ENCODE data around the gene TNFRSF19.

TNFRSF19 gene

GRCh38 chr13:23686948-23687347 is 116.7 kb downstream of the TNFRSF19 start:
- Histone ChIP-seq H4K8ac (ENCODE audit: low read depth, low read length) (no peak overlapping the region), H3K4ac (ENCODE audit: low read length) (no peak overlapping the region), H3K27ac (replicated peaks; ENCODE audit: low read length) (no peak overlapping the region), H3K9me3 (replicated peaks in 1 of 2; ENCODE audit: control insufficient read depth in 2 of 2, insufficient read depth in 1 of 2, low read depth in 1 of 2, low read length in 2 of 2) (peaks cover 0 to 11% of the 10 kb centered on the region in 2 donors), H3K9ac (ENCODE audit: low read depth, low read length, poor library complexity) (no peak overlapping the region), H3K4me1 (ENCODE audit: control insufficient read depth in 2 of 2, insufficient read depth in 1 of 2, low read depth in 1 of 2, low read length in 2 of 2) (no peaks in the 10 kb centered on the region), H4K91ac (ENCODE audit: low read depth, low read length, poor library complexity) (no peak overlapping the region), H3K4me2 (ENCODE audit: insufficient read depth, low read length, poor library complexity, severe bottlenecking) (no peak overlapping the region), H2BK5ac (ENCODE audit: low read length) (no peak overlapping the region), H2AK5ac (ENCODE audit: low read depth, low read length) (no peak overlapping the region), H3K4me3 (ENCODE audit: low read length in 2 of 2) (no peak overlapping the region), H3K18ac (ENCODE audit: low read length) (no peak overlapping the region), H3K14ac (ENCODE audit: low read length) (no peak overlapping the region), H2BK12ac (ENCODE audit: low read length) (no peak overlapping the region), H3K27me3 (ENCODE audit: control insufficient read depth in 3 of 3, insufficient read depth in 3 of 3, low read depth in 1 of 3, low read length in 3 of 3) (no peaks in the 10 kb centered on the region), H2AFZ (ENCODE audit: low read length) (no peak overlapping the region), H2BK15ac (ENCODE audit: low read length) (no peak overlapping the region), H2BK120ac (ENCODE audit: low read depth, low read length) (no peak overlapping the region), H3K79me1 (ENCODE audit: low read depth, low read length) (no peaks in the 10 kb centered on the region), H3K23ac (ENCODE audit: low read depth, low read length, poor library complexity) (no peak overlapping the region), H3K36me3 (replicated peaks in 1 of 2; ENCODE audit: control insufficient read depth in 2 of 2, insufficient read depth in 2 of 2, low read length in 2 of 2) (no peaks in the 10 kb centered on the region)
- DNase-seq (ENCODE audit: low spot score): no peak
- WGBS, 2 donors (ENCODE audit: extremely low coverage in 2 of 2, insufficient read length in 2 of 2, insufficient replicate concordance in 1 of 2): no CpG with 5 or more reads among the region's 3 CpGs

GRCh38 chr13:23687614-23688013 is 117.4 kb downstream of the TNFRSF19 start:
- Histone ChIP-seq H3K4me2 (ENCODE audit: insufficient read depth, low read length, poor library complexity, severe bottlenecking) (no peak overlapping the region), H3K27me3 (ENCODE audit: control insufficient read depth in 3 of 3, insufficient read depth in 3 of 3, low read depth in 1 of 3, low read length in 3 of 3) (no peaks in the 10 kb centered on the region), H3K18ac (ENCODE audit: low read length) (no peak overlapping the region), H3K4ac (ENCODE audit: low read length) (no peak overlapping the region), H2AK5ac (ENCODE audit: low read depth, low read length) (no peak overlapping the region), H2AFZ (ENCODE audit: low read length) (no peak overlapping the region), H3K9ac (ENCODE audit: low read depth, low read length, poor library complexity) (no peak overlapping the region), H3K79me1 (ENCODE audit: low read depth, low read length) (no peaks in the 10 kb centered on the region), H3K9me3 (replicated peaks in 1 of 2; ENCODE audit: control insufficient read depth in 2 of 2, insufficient read depth in 1 of 2, low read depth in 1 of 2, low read length in 2 of 2) (peaks cover 0 to 8% of the 10 kb centered on the region in 2 donors), H4K8ac (ENCODE audit: low read depth, low read length) (no peak overlapping the region), H2BK120ac (ENCODE audit: low read depth, low read length) (no peak overlapping the region), H2BK5ac (ENCODE audit: low read length) (no peak overlapping the region), H3K4me1 (ENCODE audit: control insufficient read depth in 2 of 2, insufficient read depth in 1 of 2, low read depth in 1 of 2, low read length in 2 of 2) (no peaks in the 10 kb centered on the region), H4K91ac (ENCODE audit: low read depth, low read length, poor library complexity) (no peak overlapping the region), H3K23ac (ENCODE audit: low read depth, low read length, poor library complexity) (no peak overlapping the region), H3K27ac (replicated peaks; ENCODE audit: low read length) (no peak overlapping the region), H3K4me3 (ENCODE audit: low read length in 2 of 2) (no peak overlapping the region), H3K14ac (ENCODE audit: low read length) (no peak overlapping the region), H2BK15ac (ENCODE audit: low read length) (no peak overlapping the region), H2BK12ac (ENCODE audit: low read length) (no peak overlapping the region), H3K36me3 (replicated peaks in 1 of 2; ENCODE audit: control insufficient read depth in 2 of 2, insufficient read depth in 2 of 2, low read length in 2 of 2) (no peaks in the 10 kb centered on the region)
- WGBS, 2 donors (ENCODE audit: extremely low coverage in 2 of 2, insufficient read length in 2 of 2, insufficient replicate concordance in 1 of 2): no CpG with 5 or more reads among the region's 5 CpGs
- DNase-seq (ENCODE audit: low spot score): no peak

GRCh38 chr13:23688336-23688735 is 118.1 kb downstream of the TNFRSF19 start:
- Histone ChIP-seq H2BK15ac (ENCODE audit: low read length) (no peak overlapping the region), H3K4ac (ENCODE audit: low read length) (no peak overlapping the region), H3K23ac (ENCODE audit: low read depth, low read length, poor library complexity) (no peak overlapping the region), H3K36me3 (replicated peaks in 1 of 2; ENCODE audit: control insufficient read depth in 2 of 2, insufficient read depth in 2 of 2, low read length in 2 of 2) (no peaks in the 10 kb centered on the region), H3K79me1 (ENCODE audit: low read depth, low read length) (no peaks in the 10 kb centered on the region), H3K27me3 (ENCODE audit: control insufficient read depth in 3 of 3, insufficient read depth in 3 of 3, low read depth in 1 of 3, low read length in 3 of 3) (no peaks in the 10 kb centered on the region), H3K27ac (replicated peaks; ENCODE audit: low read length) (no peak overlapping the region), H3K4me1 (ENCODE audit: control insufficient read depth in 2 of 2, insufficient read depth in 1 of 2, low read depth in 1 of 2, low read length in 2 of 2) (no peaks in the 10 kb centered on the region), H3K9me3 (replicated peaks in 1 of 2; ENCODE audit: control insufficient read depth in 2 of 2, insufficient read depth in 1 of 2, low read depth in 1 of 2, low read length in 2 of 2) (peaks cover 0 to 8% of the 10 kb centered on the region in 2 donors), H4K8ac (ENCODE audit: low read depth, low read length) (no peak overlapping the region), H3K9ac (ENCODE audit: low read depth, low read length, poor library complexity) (no peak overlapping the region), H3K4me3 (ENCODE audit: low read length in 2 of 2) (no peak overlapping the region), H4K91ac (ENCODE audit: low read depth, low read length, poor library complexity) (no peak overlapping the region), H2AK5ac (ENCODE audit: low read depth, low read length) (no peak overlapping the region), H3K4me2 (ENCODE audit: insufficient read depth, low read length, poor library complexity, severe bottlenecking) (no peak overlapping the region), H2AFZ (ENCODE audit: low read length) (no peak overlapping the region), H2BK12ac (ENCODE audit: low read length) (no peak overlapping the region), H3K18ac (ENCODE audit: low read length) (no peak overlapping the region), H3K14ac (ENCODE audit: low read length) (no peak overlapping the region), H2BK120ac (ENCODE audit: low read depth, low read length) (no peak overlapping the region), H2BK5ac (ENCODE audit: low read length) (no peak overlapping the region)
- DNase-seq (ENCODE audit: low spot score): no peak
- 100% methylated on average over 1 of the region's 3 CpGs; no CpG with 5 or more reads in 1 of the 2 donors for WGBS, 2 donors (ENCODE audit: extremely low coverage in 2 of 2, insufficient read length in 2 of 2, insufficient replicate concordance in 1 of 2)

- WGBS, 2 donors (ENCODE audit: extremely low coverage in 2 of 2, insufficient read length in 2 of 2, insufficient replicate concordance in 1 of 2): no CpG with 5 or more reads among the region's 3 CpGs
- Histone ChIP-seq H4K8ac (ENCODE audit: low read depth, low read length) (no peak overlapping the region), H2BK5ac (ENCODE audit: low read length) (peak overlapping the region; percentile 19), H2BK120ac (ENCODE audit: low read depth, low read length) (no peak overlapping the region), H3K9me3 (replicated peaks in 1 of 2; ENCODE audit: control insufficient read depth in 2 of 2, insufficient read depth in 1 of 2, low read depth in 1 of 2, low read length in 2 of 2) (no peaks in the 10 kb centered on the region), H3K4me2 (ENCODE audit: insufficient read depth, low read length, poor library complexity, severe bottlenecking) (no peak overlapping the region), H2AFZ (ENCODE audit: low read length) (no peak overlapping the region), H3K14ac (ENCODE audit: low read length) (no peak overlapping the region), H2BK12ac (ENCODE audit: low read length) (no peak overlapping the region), H3K4me1 (ENCODE audit: control insufficient read depth in 2 of 2, insufficient read depth in 1 of 2, low read depth in 1 of 2, low read length in 2 of 2) (no peaks in the 10 kb centered on the region), H3K79me1 (ENCODE audit: low read depth, low read length) (no peaks in the 10 kb centered on the region), H2AK5ac (ENCODE audit: low read depth, low read length) (no peak overlapping the region), H3K4me3 (ENCODE audit: low read length in 2 of 2) (no peak overlapping the region), H2BK15ac (ENCODE audit: low read length) (no peak overlapping the region), H3K23ac (ENCODE audit: low read depth, low read length, poor library complexity) (no peak overlapping the region), H4K91ac (ENCODE audit: low read depth, low read length, poor library complexity) (no peak overlapping the region), H3K36me3 (replicated peaks in 1 of 2; ENCODE audit: control insufficient read depth in 2 of 2, insufficient read depth in 2 of 2, low read length in 2 of 2) (no peaks in the 10 kb centered on the region), H3K27me3 (ENCODE audit: control insufficient read depth in 3 of 3, insufficient read depth in 3 of 3, low read depth in 1 of 3, low read length in 3 of 3) (no peaks in the 10 kb centered on the region), H3K9ac (ENCODE audit: low read depth, low read length, poor library complexity) (no peak overlapping the region), H3K18ac (ENCODE audit: low read length) (no peak overlapping the region), H3K27ac (replicated peaks; ENCODE audit: low read length) (no peak overlapping the region), H3K4ac (ENCODE audit: low read length) (no peak overlapping the region)
- DNase-seq (ENCODE audit: low spot score): no peak
Observed at GRCh38 chr13:23690668-23691067, 120.5 kb downstream of the TNFRSF19 start.

Measured in neuronal stem cell (in vitro differentiated cells).